ENCODE measurements around the gene PPDPF.

The PPDPF gene

DNA sequence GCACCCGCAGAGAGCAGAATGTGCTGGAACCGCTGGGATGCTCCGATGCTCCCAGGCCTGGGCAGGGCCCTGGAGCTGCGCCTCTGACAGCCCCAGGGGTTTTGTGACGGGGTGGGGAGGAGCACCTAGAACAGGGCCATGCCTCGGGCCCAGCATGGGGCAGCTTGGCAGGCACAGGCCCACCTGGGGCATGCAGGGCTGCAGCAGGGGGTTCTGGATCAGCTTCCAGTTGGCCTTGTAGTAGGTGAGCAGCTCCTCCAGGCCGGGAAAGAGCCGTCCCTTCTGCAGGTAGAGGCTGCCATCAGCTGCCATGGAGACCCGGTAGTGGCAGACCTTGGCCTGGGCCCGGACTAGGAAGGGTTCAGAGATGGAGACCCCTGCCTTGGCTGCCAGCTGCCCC is 22.6 kb downstream of the PPDPF start:
- H3K4me3 ChIP-seq (ENCODE audit: low read depth, low read length) = no peak overlapping the region
- TF ChIP-seq POLR2A (IDR thresholded peaks at IDR 0.05; ENCODE audit: extremely low read depth, insufficient read length) (no peak), MYC (IDR thresholded peaks at IDR 0.05; ENCODE audit: low read depth, low read length) (no peak)
- TF ChIP-seq, protein P1, sequence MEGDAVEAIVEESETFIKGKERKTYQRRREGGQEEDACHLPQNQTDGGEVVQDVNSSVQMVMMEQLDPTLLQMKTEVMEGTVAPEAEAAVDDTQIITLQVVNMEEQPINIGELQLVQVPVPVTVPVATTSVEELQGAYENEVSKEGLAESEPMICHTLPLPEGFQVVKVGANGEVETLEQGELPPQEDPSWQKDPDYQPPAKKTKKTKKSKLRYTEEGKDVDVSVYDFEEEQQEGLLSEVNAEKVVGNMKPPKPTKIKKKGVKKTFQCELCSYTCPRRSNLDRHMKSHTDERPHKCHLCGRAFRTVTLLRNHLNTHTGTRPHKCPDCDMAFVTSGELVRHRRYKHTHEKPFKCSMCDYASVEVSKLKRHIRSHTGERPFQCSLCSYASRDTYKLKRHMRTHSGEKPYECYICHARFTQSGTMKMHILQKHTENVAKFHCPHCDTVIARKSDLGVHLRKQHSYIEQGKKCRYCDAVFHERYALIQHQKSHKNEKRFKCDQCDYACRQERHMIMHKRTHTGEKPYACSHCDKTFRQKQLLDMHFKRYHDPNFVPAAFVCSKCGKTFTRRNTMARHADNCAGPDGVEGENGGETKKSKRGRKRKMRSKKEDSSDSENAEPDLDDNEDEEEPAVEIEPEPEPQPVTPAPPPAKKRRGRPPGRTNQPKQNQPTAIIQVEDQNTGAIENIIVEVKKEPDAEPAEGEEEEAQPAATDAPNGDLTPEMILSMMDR (IDR thresholded peaks at IDR 0.05; ENCODE audit: low read depth, low read length) = no peak
- TF ChIP-seq, protein P2, sequence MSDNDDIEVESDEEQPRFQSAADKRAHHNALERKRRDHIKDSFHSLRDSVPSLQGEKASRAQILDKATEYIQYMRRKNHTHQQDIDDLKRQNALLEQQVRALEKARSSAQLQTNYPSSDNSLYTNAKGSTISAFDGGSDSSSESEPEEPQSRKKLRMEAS (IDR thresholded peaks at IDR 0.05; ENCODE audit: low read depth, low read length) = no peak
- DNase-seq (ENCODE audit: low read depth) = no peak

DNA sequence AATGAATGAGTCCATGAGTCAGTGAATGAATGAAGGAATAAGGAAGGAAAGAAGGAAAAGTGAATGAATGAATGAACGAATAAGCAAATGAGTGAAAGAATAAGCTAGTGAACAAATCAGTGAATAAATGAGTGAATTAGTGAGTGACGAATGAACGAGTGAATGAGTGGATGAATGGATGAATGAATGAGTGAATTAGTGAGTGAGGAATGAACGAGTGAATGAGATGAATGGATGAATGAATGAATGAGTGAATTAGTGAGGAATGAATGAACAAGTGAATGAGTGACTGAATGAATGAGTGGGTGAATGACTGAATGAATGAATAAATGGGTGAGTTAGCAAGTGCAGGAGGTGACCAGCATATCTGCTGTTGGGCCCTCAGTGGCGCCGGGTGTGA is 23.2 kb downstream of the PPDPF start:
- DNase-seq (ENCODE audit: low read depth) = no peak
- TF ChIP-seq, protein P2 (IDR thresholded peaks at IDR 0.05; ENCODE audit: low read depth, low read length) = no peak
- TF ChIP-seq POLR2A (IDR thresholded peaks at IDR 0.05; ENCODE audit: extremely low read depth, insufficient read length) = no peak
- no peak for TF ChIP-seq MYC (IDR thresholded peaks at IDR 0.05; ENCODE audit: low read depth, low read length)
- TF ChIP-seq, protein P1 (IDR thresholded peaks at IDR 0.05; ENCODE audit: low read depth, low read length) = no peak
- H3K4me3 ChIP-seq (ENCODE audit: low read depth, low read length) = no peak overlapping the region

DNA sequence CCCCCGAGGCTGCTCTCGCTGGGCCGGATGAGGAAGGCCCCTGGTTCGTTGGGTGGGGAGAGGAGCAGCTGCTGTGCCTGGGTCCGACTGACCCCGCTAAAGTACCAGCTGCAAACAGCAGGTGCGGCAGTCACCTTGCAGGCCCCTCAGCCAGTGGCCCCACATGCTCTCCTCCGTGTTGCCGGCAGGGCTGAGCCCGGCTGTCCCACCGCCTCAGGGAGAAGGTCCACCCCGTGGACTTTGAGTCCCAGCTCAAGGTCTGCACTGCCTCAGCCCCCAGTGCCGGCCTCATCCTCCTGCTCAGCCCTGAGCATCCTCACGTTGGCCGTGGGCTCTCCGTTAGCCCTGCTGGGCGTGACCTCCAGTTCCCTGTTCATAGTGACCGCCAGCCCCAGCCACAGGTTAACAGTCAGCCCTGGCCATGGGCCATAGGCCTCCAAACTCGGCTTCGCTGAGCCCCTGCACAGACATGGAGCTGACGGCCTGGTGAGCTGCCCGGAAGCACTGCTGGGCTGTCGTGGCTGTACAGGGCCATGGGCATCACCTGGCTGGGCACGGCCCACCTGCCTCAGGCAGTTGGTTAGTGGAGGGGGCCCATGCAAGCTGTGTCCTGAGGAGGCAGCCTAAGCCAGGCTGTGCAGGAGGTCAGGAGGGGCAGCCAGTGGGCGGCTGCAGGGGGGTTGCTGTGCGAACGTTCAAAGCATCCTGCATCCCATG is 23.8 kb downstream of the PPDPF start:
- H3K4me3 ChIP-seq (ENCODE audit: low read depth, low read length) = no peak overlapping the region
- no peak for TF ChIP-seq MYC (IDR thresholded peaks at IDR 0.05; ENCODE audit: low read depth, low read length)
- TF ChIP-seq, protein P2 (IDR thresholded peaks at IDR 0.05; ENCODE audit: low read depth, low read length) = no peak
- TF ChIP-seq, protein P1 (IDR thresholded peaks at IDR 0.05; ENCODE audit: low read depth, low read length) = no peak
- no peak for TF ChIP-seq POLR2A (IDR thresholded peaks at IDR 0.05; ENCODE audit: extremely low read depth, insufficient read length)
- no peak for DNase-seq (ENCODE audit: low read depth)

DNA sequence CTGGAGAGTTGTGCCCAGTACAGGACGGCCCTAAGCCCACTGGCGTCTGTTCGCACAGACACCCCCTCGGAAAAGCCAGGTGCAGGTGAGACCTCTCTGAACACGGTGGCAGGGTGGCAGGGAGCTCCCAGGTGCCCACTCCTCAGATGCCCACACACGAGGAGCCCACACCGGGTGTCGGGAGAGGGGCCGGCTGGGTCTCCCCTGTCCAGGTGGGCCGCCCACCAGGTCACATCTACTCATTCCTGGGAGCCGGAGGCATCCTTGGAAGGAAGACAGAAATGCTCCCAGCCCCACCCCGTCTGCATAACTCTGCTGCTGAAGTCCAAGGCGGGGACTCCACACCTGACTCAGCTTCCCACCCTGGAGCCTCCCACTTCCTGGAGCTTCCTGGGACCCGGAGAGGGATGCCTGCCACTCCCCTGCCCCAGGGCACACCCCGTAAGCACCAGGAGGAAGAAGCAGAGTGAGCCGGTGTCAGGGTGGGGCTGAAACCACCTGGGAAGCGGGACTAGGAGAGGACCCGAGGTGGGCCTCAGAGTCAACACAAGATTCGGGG is 24.5 kb downstream of the PPDPF start:
- no peak for DNase-seq (ENCODE audit: low read depth)
- TF ChIP-seq, protein P1 (IDR thresholded peaks at IDR 0.05; ENCODE audit: low read depth, low read length) = no peak
- no peak for TF ChIP-seq POLR2A (IDR thresholded peaks at IDR 0.05; ENCODE audit: extremely low read depth, insufficient read length)
- TF ChIP-seq, protein P2 (IDR thresholded peaks at IDR 0.05; ENCODE audit: low read depth, low read length) = no peak
- H3K4me3 ChIP-seq (ENCODE audit: low read depth, low read length) = no peak overlapping the region

DNA sequence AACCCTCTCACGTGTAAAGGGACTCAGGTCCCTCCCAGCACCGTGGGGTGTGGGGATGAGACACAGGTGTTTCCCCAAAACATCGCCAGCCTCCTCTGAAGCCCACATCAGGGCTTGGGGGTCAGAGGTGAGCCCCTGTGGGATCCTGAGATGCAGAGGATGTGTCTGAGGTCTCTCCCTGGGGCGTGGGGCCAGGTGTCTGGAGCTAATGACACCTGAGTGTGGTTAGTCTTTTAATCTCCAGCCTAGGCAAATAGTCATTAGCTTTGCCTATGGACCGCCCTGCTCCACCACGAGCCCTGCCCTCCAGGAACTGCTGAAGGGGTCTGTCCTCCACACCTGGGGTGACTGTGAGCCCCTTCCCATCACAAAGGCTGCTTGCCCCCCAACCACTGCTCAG is 25.2 kb downstream of the PPDPF start:
- H3K4me3 ChIP-seq (ENCODE audit: low read depth, low read length) = no peak overlapping the region
- TF ChIP-seq MYC (IDR thresholded peaks at IDR 0.05; ENCODE audit: low read depth, low read length) (no peak), POLR2A (IDR thresholded peaks at IDR 0.05; ENCODE audit: extremely low read depth, insufficient read length) (no peak)
- TF ChIP-seq, protein P1 (IDR thresholded peaks at IDR 0.05; ENCODE audit: low read depth, low read length) = no peak
- TF ChIP-seq, protein P2 (IDR thresholded peaks at IDR 0.05; ENCODE audit: low read depth, low read length) = no peak
- DNase-seq (ENCODE audit: low read depth) = no peak
